CD8-positive, alpha-beta memory T cell (primary cell): Measurements from ENCODE around the gene TFF1. TPM values are rescaled to one million over a fixed set of nuclear protein-coding genes. Genes with fewer than 3 reads are reported as not detected.

Experiments
- CTCF ChIA-PET: fragments of 350-600 bp; sonication (Branson Sonifier 250); formaldehyde crosslinking; loops from one replicate; lab custom pipeline; 2021; ENCODE audit warnings: antibody characterized with exemption; lab: Charles Lee
- POLR2A ChIA-PET: fragments of 350-600 bp; sonication (Branson Sonifier 250); formaldehyde crosslinking; loops from one replicate; lab custom pipeline; 2021; ENCODE audit warnings: antibody characterized with exemption; lab: Charles Lee
- DNase-seq, 5 donors: peaks; one replicate each; pipeline versions ENCODE4 v3.0.0 to v3.0.0-alpha.2; 2020 to 2022; ENCODE audit warnings: mixed read lengths in 1 of 5
- H3K27ac ChIP-seq: one replicate; pipeline ENCODE4 v1.7.0; 2013; ENCODE audit warnings: low read depth, mild to moderate bottlenecking, low read length, moderate library complexity
- H3K27me3 ChIP-seq: 2 replicates; pipeline ENCODE4 v1.7.0; 2013; ENCODE audit warnings: low read length, mild to moderate bottlenecking; ENCODE audit not compliant: insufficient read depth, poor library complexity, severe bottlenecking
- H3K36me3 ChIP-seq: 2 replicates; pipeline ENCODE4 v1.7.0; 2013; ENCODE audit warnings: mild to moderate bottlenecking, low read length, moderate library complexity; ENCODE audit not compliant: insufficient read depth
- H3K4me1 ChIP-seq: 2 replicates; pipeline ENCODE4 v1.7.0; 2013; ENCODE audit warnings: mild to moderate bottlenecking, low read length, moderate library complexity; ENCODE audit not compliant: insufficient read depth
- H3K4me3 ChIP-seq: 2 replicates; pipeline ENCODE4 v1.7.0; 2013; ENCODE audit warnings: mild to moderate bottlenecking, low read length
- H3K9me3 ChIP-seq: 2 replicates; pipeline ENCODE4 v1.7.0; 2013; ENCODE audit warnings: mild to moderate bottlenecking, low read length
- H3K27ac Mint-ChIP-seq, 8 donors: one replicate each; pipeline ENCODE4 v1.8.0; 2020 to 2021; ENCODE audit warnings: mixed read lengths in 8 of 8, mild to moderate bottlenecking in 6 of 8, inconsistent platforms in 3 of 8, moderate library complexity in 3 of 8
- H3K27me3 Mint-ChIP-seq, 2 donors: one replicate each; pipeline ENCODE4 v1.8.0; 2020 to 2021; ENCODE audit warnings: mixed read lengths in 2 of 2, mild to moderate bottlenecking in 1 of 2, moderate library complexity in 1 of 2
- H3K36me3 Mint-ChIP-seq, 3 donors: one replicate each; pipeline ENCODE4 v1.8.0; 2020 to 2021; ENCODE audit warnings: mixed read lengths in 3 of 3, inconsistent platforms in 1 of 3, mild to moderate bottlenecking in 1 of 3
- H3K4me1 Mint-ChIP-seq, 3 donors: one replicate each; pipeline ENCODE4 v1.8.0; 2020 to 2021; ENCODE audit warnings: mixed read lengths in 3 of 3, inconsistent platforms in 1 of 3, mild to moderate bottlenecking in 1 of 3
- H3K4me3 Mint-ChIP-seq, 7 donors: one replicate each; pipeline ENCODE4 v1.8.0; 2020 to 2021; ENCODE audit warnings: mixed read lengths in 7 of 7, mild to moderate bottlenecking in 6 of 7, moderate library complexity in 4 of 7, inconsistent platforms in 2 of 7
- H3K9me3 Mint-ChIP-seq, 5 donors: one replicate each; pipeline ENCODE4 v1.8.0; 2020 to 2022; ENCODE audit warnings: mixed read lengths in 5 of 5, mild to moderate bottlenecking in 3 of 5, moderate library complexity in 2 of 5, inconsistent platforms in 1 of 5
- polyA plus RNA-seq: library from polyadenylated mRNA; unstranded; fragments of 300-500 nt; fragmentation: Illumina TruSeq; gene quantifications from one replicate; pipeline ENCODE4 v1.2.3, GENCODE V29; 2021
- total RNA-seq, 2 experiments: library from RNA; stranded (reverse); gene quantifications; one replicate each; pipeline ENCODE4 v1.2.3, GENCODE V29; 2021

Gene TFF1
- total and polyA plus RNA-seq, 3 experiments from 2014 or later: not detected

- H3K27ac Mint-ChIP-seq: peak overlapping the region in 3 of 8 donors; percentile 34 to 87 (median 77)
- ChIA-PET CTCF (interaction anchor here (0.7 to 4.7 kb wide), 11 partner anchors 11 to 129 kb away, joined by 3 to 30 read pairs (median 4); no protein-coding TSS in a partner anchor), POLR2A (interaction anchor here (0.6 kb wide), 1 partner anchor 653 kb away, joined by 3 read pairs; no protein-coding TSS in a partner anchor)
- H3K9me3 ChIP-seq: no peaks in the 10 kb centered on the region
- no peaks in the 10 kb centered on the region for H3K36me3 ChIP-seq
- no peaks in the 10 kb centered on the region for H3K36me3 Mint-ChIP-seq
- peaks cover 6 to 11% (median 7%) of the 10 kb centered on the region in 3 donors for H3K4me1 Mint-ChIP-seq
- H3K27me3 Mint-ChIP-seq: peaks cover 2 to 4% of the 10 kb centered on the region in 2 donors
- peaks cover 0 to 3% (median 0%) of the 10 kb centered on the region in 5 donors for H3K9me3 Mint-ChIP-seq
- H3K4me3 ChIP-seq: no peak overlapping the region
- H3K4me3 Mint-ChIP-seq: peak overlapping the region in 1 of 7 donors; percentile 24
- no peaks in the 10 kb centered on the region for H3K27me3 ChIP-seq
- no peak overlapping the region for H3K27ac ChIP-seq
- H3K4me1 ChIP-seq: peaks cover 10% of the 10 kb centered on the region
- DNase-seq: peak; percentile 64 to 86 (median 71)
Measured at GRCh38 chr21:42337830-42338728, 28.3 kb downstream of the TFF1 start.

- peaks cover 10% of the 10 kb centered on the region for H3K4me1 ChIP-seq
- peak overlapping the region in 1 of 8 donors; percentile 87 for H3K27ac Mint-ChIP-seq
- H3K4me3 Mint-ChIP-seq: no peak overlapping the region
- no peak overlapping the region for H3K4me3 ChIP-seq
- DNase-seq: no peak
- H3K36me3 ChIP-seq: no peaks in the 10 kb centered on the region
- ChIA-PET POLR2A (no interaction called here), CTCF (interaction anchor here (0.7 to 4.7 kb wide), 8 partner anchors 12 to 113 kb away, joined by 3 to 30 read pairs (median 5); no protein-coding TSS in a partner anchor)
- H3K9me3 Mint-ChIP-seq: peaks cover 0 to 6% (median 4%) of the 10 kb centered on the region in 5 donors
- H3K27me3 Mint-ChIP-seq: peaks cover 4 to 9% of the 10 kb centered on the region in 2 donors
- peaks cover 0 to 5% (median 0%) of the 10 kb centered on the region in 3 donors for H3K36me3 Mint-ChIP-seq
- H3K4me1 Mint-ChIP-seq: peaks cover 6 to 11% (median 7%) of the 10 kb centered on the region in 3 donors
- H3K9me3 ChIP-seq: no peaks in the 10 kb centered on the region
- no peaks in the 10 kb centered on the region for H3K27me3 ChIP-seq
- H3K27ac ChIP-seq: no peak overlapping the region
Measured at GRCh38 chr21:42337276-42337675, 29.1 kb downstream of the TFF1 start.

- no peak overlapping the region for H3K4me3 Mint-ChIP-seq
- H3K9me3 Mint-ChIP-seq: peaks cover 12 to 18% (median 16%) of the 10 kb centered on the region in 5 donors
- Histone ChIP-seq H3K27ac (no peak overlapping the region), H3K4me1 (peaks cover 10% of the 10 kb centered on the region), H3K27me3 (no peaks in the 10 kb centered on the region), H3K36me3 (no peaks in the 10 kb centered on the region), H3K9me3 (peaks cover 7% of the 10 kb centered on the region), H3K4me3 (no peak overlapping the region)
- peaks cover 0 to 17% (median 4%) of the 10 kb centered on the region in 3 donors for H3K36me3 Mint-ChIP-seq
- H3K27me3 Mint-ChIP-seq: peaks cover 6 to 12% of the 10 kb centered on the region in 2 donors
- ChIA-PET CTCF (interaction anchor here (1.1 to 4.7 kb wide), 2 partner anchors 13 to 114 kb away, joined by 3 to 30 read pairs; no protein-coding TSS in a partner anchor), POLR2A (interaction anchor here (0.6 kb wide), 1 partner anchor 114 kb away, joined by 5 read pairs; no protein-coding TSS in a partner anchor)
- peaks cover 6 to 11% (median 7%) of the 10 kb centered on the region in 3 donors for H3K4me1 Mint-ChIP-seq
- no peak overlapping the region for H3K27ac Mint-ChIP-seq
- no peak for DNase-seq
Measured at GRCh38 chr21:42336054-42336453, 30.3 kb downstream of the TFF1 start.

GRCh38 chr21:42332557-42333317, 33.6 kb downstream of the TFF1 start:
- H3K27ac ChIP-seq: no peak overlapping the region
- peaks cover 0 to 23% (median 4%) of the 10 kb centered on the region in 3 donors for H3K36me3 Mint-ChIP-seq
- H3K27ac Mint-ChIP-seq: no peak overlapping the region
- ChIA-PET CTCF (no interaction called here), POLR2A (no interaction called here)
- H3K4me3 ChIP-seq: no peak overlapping the region
- no peak overlapping the region for H3K4me3 Mint-ChIP-seq
- DNase-seq: no peak
- H3K36me3 ChIP-seq: no peaks in the 10 kb centered on the region
- H3K27me3 Mint-ChIP-seq: peaks cover 5 to 11% of the 10 kb centered on the region in 2 donors
- peaks cover 9% of the 10 kb centered on the region for H3K9me3 ChIP-seq
- H3K4me1 Mint-ChIP-seq: peaks cover 2 to 5% (median 3%) of the 10 kb centered on the region in 3 donors
- peaks cover 14 to 21% (median 18%) of the 10 kb centered on the region in 5 donors for H3K9me3 Mint-ChIP-seq
- H3K27me3 ChIP-seq: no peaks in the 10 kb centered on the region
- H3K4me1 ChIP-seq: peaks cover 2% of the 10 kb centered on the region

- DNase-seq: no peak
- H3K4me3 Mint-ChIP-seq: no peak overlapping the region
- peaks cover 0 to 23% (median 4%) of the 10 kb centered on the region in 3 donors for H3K36me3 Mint-ChIP-seq
- H3K9me3 Mint-ChIP-seq: peaks cover 14 to 21% (median 18%) of the 10 kb centered on the region in 5 donors
- peaks cover 4 to 8% of the 10 kb centered on the region in 2 donors for H3K27me3 Mint-ChIP-seq
- H3K4me1 ChIP-seq: no peaks in the 10 kb centered on the region
- H3K27ac ChIP-seq: no peak overlapping the region
- no peak overlapping the region for H3K27ac Mint-ChIP-seq
- ChIA-PET POLR2A (no interaction called here), CTCF (no interaction called here)
- no peaks in the 10 kb centered on the region for H3K4me1 Mint-ChIP-seq
- no peaks in the 10 kb centered on the region for H3K36me3 ChIP-seq
- peaks cover 9% of the 10 kb centered on the region for H3K9me3 ChIP-seq
- H3K27me3 ChIP-seq: no peaks in the 10 kb centered on the region
- H3K4me3 ChIP-seq: no peak overlapping the region
Measured at GRCh38 chr21:42331660-42332059, 34.7 kb downstream of the TFF1 start.

GRCh38 chr21:42330380-42331371, 35.7 kb downstream of the TFF1 start:
- Mint-ChIP-seq H3K27ac (peak overlapping the region in 2 of 8 donors; percentile 11 to 43), H3K36me3 (peaks cover 0 to 23% (median 4%) of the 10 kb centered on the region in 3 donors), H3K27me3 (peaks cover 4 to 10% of the 10 kb centered on the region in 2 donors), H3K4me1 (no peaks in the 10 kb centered on the region), H3K9me3 (peaks cover 14 to 21% (median 18%) of the 10 kb centered on the region in 5 donors), H3K4me3 (no peak overlapping the region)
- Histone ChIP-seq H3K27me3 (no peaks in the 10 kb centered on the region), H3K4me3 (no peak overlapping the region), H3K4me1 (no peaks in the 10 kb centered on the region), H3K36me3 (no peaks in the 10 kb centered on the region), H3K27ac (no peak overlapping the region), H3K9me3 (peaks cover 9% of the 10 kb centered on the region)
- ChIA-PET POLR2A (no interaction called here), CTCF (no interaction called here)
- DNase-seq: no peak

GRCh38 chr21:42324896-42325295, 41.4 kb downstream of the TFF1 start:
- no peaks in the 10 kb centered on the region for H3K36me3 Mint-ChIP-seq
- H3K36me3 ChIP-seq: no peaks in the 10 kb centered on the region
- H3K4me3 ChIP-seq: no peak overlapping the region
- peaks cover 0 to 2% (median 0%) of the 10 kb centered on the region in 3 donors for H3K4me1 Mint-ChIP-seq
- DNase-seq: no peak
- H3K4me1 ChIP-seq: no peaks in the 10 kb centered on the region
- ChIA-PET POLR2A (no interaction called here), CTCF (interaction anchor here (1.2 kb wide), 1 partner anchor 12 kb away, joined by 3 read pairs; no protein-coding TSS in a partner anchor)
- H3K9me3 ChIP-seq: no peaks in the 10 kb centered on the region
- H3K9me3 Mint-ChIP-seq: no peaks in the 10 kb centered on the region
- H3K4me3 Mint-ChIP-seq: no peak overlapping the region
- H3K27ac ChIP-seq: no peak overlapping the region
- no peaks in the 10 kb centered on the region for H3K27me3 ChIP-seq
- peaks cover 7 to 34% of the 10 kb centered on the region in 2 donors for H3K27me3 Mint-ChIP-seq
- H3K27ac Mint-ChIP-seq: no peak overlapping the region
